Measurements from ENCODE around the gene SERPINB11. TPM values are rescaled to one million over a fixed set of nuclear protein-coding genes. Genes with fewer than 3 reads are reported as not detected.

SERPINB11 gene
- polyA plus RNA-seq, 1 experiment: not detected

- ChIA-PET CTCF (interaction anchor here (0.6 to 2.1 kb wide), 2 partner anchors 16 to 76 kb away, joined by 3 to 13 read pairs; no protein-coding TSS in a partner anchor), POLR2A (no interaction called here)
- DNase-seq (ENCODE audit: low read depth, low spot score): no peak
- H3K27ac ChIP-seq (ENCODE audit: low read depth, low read length): no peak overlapping the region
- no peaks in the 10 kb centered on the region for H3K9me3 ChIP-seq (ENCODE audit: control insufficient read depth, insufficient read depth, low read length)
- H3K27me3 ChIP-seq (ENCODE audit: control insufficient read depth, insufficient read depth, low read length): no peaks in the 10 kb centered on the region
- no peak for TF ChIP-seq CTCF (IDR thresholded peaks at IDR 0.05; ENCODE audit: low read depth, low read length)
- H3K4me3 ChIP-seq (ENCODE audit: low read depth, low read length): no peak overlapping the region
Observed at GRCh38 chr18:63725682-63726480, 23.1 kb downstream of the SERPINB11 start.

GRCh38 chr18:63730773-63731172, 28.0 kb downstream of the SERPINB11 start:
- ChIA-PET POLR2A (interaction anchor here (0.7 kb wide), 1 partner anchor 190 kb away, joined by 8 read pairs; no protein-coding TSS in a partner anchor), CTCF (interaction anchor here (0.5 to 0.8 kb wide), 2 partner anchors 35 to 152 kb away, joined by 3 to 5 read pairs; no protein-coding TSS in a partner anchor)
- Histone ChIP-seq H3K9me3 (ENCODE audit: control insufficient read depth, insufficient read depth, low read length) (no peaks in the 10 kb centered on the region), H3K27ac (ENCODE audit: low read depth, low read length) (no peak overlapping the region), H3K27me3 (ENCODE audit: control insufficient read depth, insufficient read depth, low read length) (no peaks in the 10 kb centered on the region), H3K4me3 (ENCODE audit: low read depth, low read length) (no peak overlapping the region)
- DNase-seq (ENCODE audit: low read depth, low spot score): no peak
- TF ChIP-seq CTCF (IDR thresholded peaks at IDR 0.05; ENCODE audit: low read depth, low read length): no peak

GRCh38 chr18:63731215-63731614, 28.5 kb downstream of the SERPINB11 start:
- POLR2A ChIA-PET: no interaction called here
- Histone ChIP-seq H3K27ac (ENCODE audit: low read depth, low read length) (no peak overlapping the region), H3K4me3 (ENCODE audit: low read depth, low read length) (no peak overlapping the region), H3K9me3 (ENCODE audit: control insufficient read depth, insufficient read depth, low read length) (no peaks in the 10 kb centered on the region), H3K27me3 (ENCODE audit: control insufficient read depth, insufficient read depth, low read length) (no peaks in the 10 kb centered on the region)
- TF ChIP-seq CTCF (IDR thresholded peaks at IDR 0.05; ENCODE audit: low read depth, low read length): no peak
- CTCF ChIA-PET: interaction anchor here (0.5 to 1.0 kb wide), 4 partner anchors 10 to 229 kb away, joined by 3 to 7 read pairs (median 4); no protein-coding TSS in a partner anchor
- no peak for DNase-seq (ENCODE audit: low read depth, low spot score)

GRCh38 chr18:63736876-63737275, 34.1 kb downstream of the SERPINB11 start:
- CTCF ChIA-PET: no interaction called here
- Histone ChIP-seq H3K9me3 (ENCODE audit: control insufficient read depth, insufficient read depth, low read length) (no peaks in the 10 kb centered on the region), H3K27me3 (ENCODE audit: control insufficient read depth, insufficient read depth, low read length) (no peaks in the 10 kb centered on the region), H3K4me3 (ENCODE audit: low read depth, low read length) (no peak overlapping the region), H3K27ac (ENCODE audit: low read depth, low read length) (no peak overlapping the region)
- POLR2A ChIA-PET: no interaction called here
- DNase-seq (ENCODE audit: low read depth, low spot score): no peak
- no peak for TF ChIP-seq CTCF (IDR thresholded peaks at IDR 0.05; ENCODE audit: low read depth, low read length)

- Histone ChIP-seq H3K4me3 (ENCODE audit: low read depth, low read length) (no peak overlapping the region), H3K9me3 (ENCODE audit: control insufficient read depth, insufficient read depth, low read length) (no peaks in the 10 kb centered on the region), H3K27me3 (ENCODE audit: control insufficient read depth, insufficient read depth, low read length) (no peaks in the 10 kb centered on the region), H3K27ac (ENCODE audit: low read depth, low read length) (no peak overlapping the region)
- TF ChIP-seq CTCF (IDR thresholded peaks at IDR 0.05; ENCODE audit: low read depth, low read length): peak; percentile 69
- ChIA-PET POLR2A (interaction anchor here (0.7 kb wide), 2 partner anchors 227 to 1159 kb away, joined by 5 to 6 read pairs; no protein-coding TSS in a partner anchor), CTCF (interaction anchor here (0.5 to 5.2 kb wide), 52 partner anchors 10 to 724 kb away, joined by 3 to 246 read pairs (median 5); no protein-coding TSS in a partner anchor)
- DNase-seq (ENCODE audit: low read depth, low spot score): no peak
Observed at GRCh38 chr18:63741769-63742168, 39.0 kb downstream of the SERPINB11 start.

All from AG04450 (cell line).